OCI-LY3 (cell line): Measurements from ENCODE around the gene DTNBP1.

Experiments used
- CTCF ChIP-seq: fragments of 200-600, 300-600 bp; sonication (generic); IDR thresholded peaks from 2 replicates; pipeline ENCODE4 v1.5.1; 2014; ENCODE audit warnings: antibody characterized with exemption, low read length, low read depth
- EZH2phosphoT487 ChIP-seq: fragments of 200-600 bp; shearing (Covaris generic); IDR thresholded peaks from 2 replicates; pipeline ENCODE4 v1.6.1; 2018; ENCODE audit warnings: antibody characterized with exemption, mixed run types, low read depth

- TF ChIP-seq CTCF (no peak), EZH2phosphoT487 (no peak)
These were observed 170.9 kb downstream of the DTNBP1 start for GRCh38 chr6:15491986-15492269.
